ENCODE results near the gene ARMH4.
A peak's percentile ranks its signal among the peaks of the same experiment; 100 is the strongest.

The ARMH4 gene, protein sequence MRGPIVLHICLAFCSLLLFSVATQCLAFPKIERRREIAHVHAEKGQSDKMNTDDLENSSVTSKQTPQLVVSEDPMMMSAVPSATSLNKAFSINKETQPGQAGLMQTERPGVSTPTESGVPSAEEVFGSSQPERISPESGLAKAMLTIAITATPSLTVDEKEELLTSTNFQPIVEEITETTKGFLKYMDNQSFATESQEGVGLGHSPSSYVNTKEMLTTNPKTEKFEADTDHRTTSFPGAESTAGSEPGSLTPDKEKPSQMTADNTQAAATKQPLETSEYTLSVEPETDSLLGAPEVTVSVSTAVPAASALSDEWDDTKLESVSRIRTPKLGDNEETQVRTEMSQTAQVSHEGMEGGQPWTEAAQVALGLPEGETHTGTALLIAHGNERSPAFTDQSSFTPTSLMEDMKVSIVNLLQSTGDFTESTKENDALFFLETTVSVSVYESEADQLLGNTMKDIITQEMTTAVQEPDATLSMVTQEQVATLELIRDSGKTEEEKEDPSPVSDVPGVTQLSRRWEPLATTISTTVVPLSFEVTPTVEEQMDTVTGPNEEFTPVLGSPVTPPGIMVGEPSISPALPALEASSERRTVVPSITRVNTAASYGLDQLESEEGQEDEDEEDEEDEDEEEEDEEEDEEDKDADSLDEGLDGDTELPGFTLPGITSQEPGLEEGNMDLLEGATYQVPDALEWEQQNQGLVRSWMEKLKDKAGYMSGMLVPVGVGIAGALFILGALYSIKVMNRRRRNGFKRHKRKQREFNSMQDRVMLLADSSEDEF

GRCh38 chr14:58152014-58152857 is at the start of gene ARMH4:
Gene ARMH4, minus strand, starts transcription at chr14:58152213. Its CDS starts 12,855 bp downstream, at chr14:58139358.
- peak; percentile 93 for DNase-seq (ENCODE audit: low spot score)

- no peak for DNase-seq (ENCODE audit: low spot score)
These were observed 48.8 kb upstream of the ARMH4 start for GRCh38 chr14:58200846-58201245.

- DNase-seq (ENCODE audit: low spot score) = no peak
These were observed 48.4 kb upstream of the ARMH4 start for GRCh38 chr14:58200480-58200841.

DNA sequence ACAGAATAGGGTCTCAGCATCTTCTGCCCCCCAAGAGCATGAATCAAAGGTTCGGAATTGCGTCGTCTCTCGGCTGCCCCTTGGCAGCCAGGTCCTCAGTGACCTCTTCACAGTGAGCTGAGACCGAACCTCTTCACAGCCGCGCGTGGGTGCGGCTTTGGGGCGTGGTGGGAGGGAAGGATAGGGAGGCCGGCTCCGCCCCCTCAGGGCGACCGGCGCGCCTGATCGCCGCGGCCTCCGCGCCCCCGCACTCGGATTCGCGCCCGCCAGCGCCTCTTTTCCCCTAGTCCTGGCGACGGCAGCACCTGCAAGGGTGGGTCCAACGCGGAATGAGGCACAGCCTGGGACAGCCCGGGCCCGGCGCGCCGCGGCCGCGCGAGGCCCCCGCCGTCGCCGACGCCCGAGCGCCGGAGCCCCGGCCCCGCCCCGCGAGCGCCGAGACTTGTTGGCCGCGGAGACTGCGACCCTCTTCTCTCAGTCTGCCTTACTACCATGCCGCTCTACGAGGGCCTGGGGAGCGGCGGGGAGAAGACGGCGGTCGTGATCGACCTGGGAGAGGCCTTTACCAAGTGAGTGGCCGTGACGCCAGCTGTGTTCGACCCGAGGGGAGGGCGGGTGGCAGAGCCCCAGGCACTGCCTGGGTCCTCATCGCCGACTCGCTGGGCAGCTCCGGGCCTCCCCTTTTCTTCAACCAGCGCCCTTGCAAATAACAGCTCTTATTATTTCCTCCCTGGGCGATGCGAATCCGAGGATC is 47.9 kb upstream of the ARMH4 start, which contains the start of gene ACTR10:
ACTR10 (plus strand) TSS at position 424 of the 754 bp plus-strand sequence; CDS start at position 493, 69 bp downstream.
- DNase-seq (ENCODE audit: low spot score) = peak; percentile 96

DNA sequence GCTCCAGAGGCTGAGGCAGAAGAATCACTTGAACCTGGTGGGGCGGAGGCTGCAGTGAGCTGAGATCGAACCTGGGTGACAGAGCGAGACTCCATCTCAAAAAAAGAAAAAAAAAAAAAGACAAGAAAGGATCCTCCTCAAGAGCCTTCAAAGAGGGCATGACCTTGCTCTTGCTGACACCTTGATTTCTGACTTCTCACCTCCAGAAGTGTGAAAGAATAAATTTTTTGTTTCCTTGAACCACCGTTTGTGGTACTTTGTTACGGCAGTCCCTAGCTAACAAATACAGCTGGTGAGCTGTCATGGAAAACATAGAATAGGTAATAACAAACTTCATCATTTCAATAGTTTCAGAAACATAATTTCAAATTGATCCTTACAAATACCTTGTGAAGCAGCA is 46.1 kb upstream of the ARMH4 start:
- no peak for DNase-seq (ENCODE audit: low spot score)

DNA sequence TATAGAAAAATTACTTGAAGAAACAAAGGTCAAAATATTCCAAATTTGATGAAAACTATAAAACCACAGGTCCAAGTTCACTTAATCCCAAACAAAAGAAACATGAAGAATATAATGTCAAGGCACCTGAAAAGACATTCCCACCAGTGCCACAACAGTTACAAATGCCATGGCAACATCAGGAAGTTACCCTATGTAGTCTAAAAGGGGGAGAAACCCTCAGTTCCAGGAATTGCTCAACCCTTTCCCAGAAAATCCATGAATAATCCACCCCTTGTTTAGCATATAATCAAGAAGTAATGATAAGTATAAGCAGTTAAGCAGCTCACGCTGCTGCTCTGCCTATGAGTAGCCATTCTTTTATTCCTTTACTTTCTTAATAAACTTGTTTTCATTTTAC is 44.2 kb upstream of the ARMH4 start:
- no peak for DNase-seq (ENCODE audit: low spot score)

GRCh38 chr14:58193542-58193941 is 41.5 kb upstream of the ARMH4 start:
- no peak for DNase-seq (ENCODE audit: low spot score)

DNA sequence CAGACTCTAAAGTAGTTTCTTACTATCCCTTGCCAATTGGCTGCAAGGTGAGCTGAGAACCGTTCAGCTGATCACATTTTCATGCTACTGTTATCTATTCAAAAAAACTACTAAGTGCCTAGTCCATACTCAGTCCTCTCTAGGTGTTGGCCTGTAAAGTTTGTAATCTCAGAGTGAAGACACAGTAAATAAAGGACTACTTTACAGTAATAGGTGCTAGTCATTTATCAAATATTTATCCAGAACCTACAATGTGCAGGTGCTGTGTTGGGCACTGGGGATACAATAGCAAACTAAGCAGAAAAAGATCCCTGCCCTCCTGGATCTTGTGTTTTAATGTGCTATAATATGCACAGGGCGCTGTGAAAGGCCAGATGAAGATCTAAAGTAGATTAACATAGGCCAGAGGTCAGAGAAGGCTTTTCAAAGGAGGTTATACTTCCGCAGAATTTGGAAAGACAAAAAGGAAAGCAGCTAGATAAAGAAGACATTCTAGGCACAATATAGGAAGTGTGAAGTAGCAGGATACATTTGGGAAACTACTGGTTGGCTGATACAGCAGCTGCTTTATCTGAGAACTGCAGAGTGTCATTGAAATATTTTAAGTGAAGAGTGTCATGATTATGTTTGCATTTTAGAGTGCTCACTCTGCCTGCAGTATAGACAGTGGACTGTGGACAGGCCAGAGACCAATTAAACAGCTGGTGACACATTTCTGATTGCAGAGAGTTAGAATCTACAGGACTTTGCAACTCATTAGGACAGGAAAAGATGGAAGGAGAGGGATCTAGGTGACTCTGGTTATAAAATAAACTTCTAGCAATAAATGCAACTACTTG is 40.0 kb upstream of the ARMH4 start:
- no peak for DNase-seq (ENCODE audit: low spot score)

- no peak for DNase-seq (ENCODE audit: low spot score)
These were observed 37.2 kb upstream of the ARMH4 start for GRCh38 chr14:58189176-58189575.

DNA sequence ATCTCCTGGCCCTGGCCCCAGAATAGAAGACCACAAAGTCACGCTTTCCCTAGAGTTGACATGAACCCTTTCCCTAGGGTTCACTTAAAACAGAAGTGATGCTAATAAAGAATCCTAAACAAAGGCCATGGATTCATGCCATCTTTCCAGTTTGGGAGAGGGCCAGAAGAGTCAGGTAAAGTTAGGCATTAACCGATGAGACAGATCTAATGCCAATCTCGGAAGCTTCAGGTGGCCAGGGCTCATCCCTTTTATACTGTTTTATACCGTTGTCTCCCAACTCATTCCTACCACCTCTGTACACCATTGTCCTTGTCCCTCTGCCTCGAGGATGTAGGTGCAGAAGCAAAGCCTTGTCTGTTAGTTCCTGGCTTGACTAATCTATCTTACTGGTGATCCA is 25.1 kb upstream of the ARMH4 start:
- no peak for DNase-seq (ENCODE audit: low spot score)

DNA sequence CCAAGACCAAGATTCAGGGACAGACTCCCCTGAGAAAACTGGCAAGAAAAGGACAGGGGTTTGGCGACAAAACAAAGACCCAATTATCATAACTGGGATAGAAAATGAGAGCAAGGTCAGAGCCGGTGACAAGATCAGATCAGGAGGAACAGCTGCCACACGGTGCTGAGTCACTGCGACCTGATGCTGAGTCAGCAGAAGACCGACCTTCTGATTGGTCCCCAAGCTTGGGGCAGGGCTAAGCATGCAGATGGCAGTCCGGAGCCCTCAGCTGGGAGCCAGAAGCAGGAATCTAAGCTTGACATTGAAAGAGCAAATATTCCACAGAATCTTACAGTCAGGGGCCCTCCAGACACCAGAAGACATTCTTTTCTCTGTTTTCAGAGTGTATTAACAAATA is 19.1 kb upstream of the ARMH4 start:
- peak; percentile 92 for DNase-seq (ENCODE audit: low spot score)

- no peak for DNase-seq (ENCODE audit: low spot score)
These were observed 15.9 kb upstream of the ARMH4 start for GRCh38 chr14:58167891-58168290.

GRCh38 chr14:58167057-58167456 is 15.0 kb upstream of the ARMH4 start:
- peak; percentile 5 for DNase-seq (ENCODE audit: low spot score)

GRCh38 chr14:58166005-58166983 is 14.3 kb upstream of the ARMH4 start:
- DNase-seq (ENCODE audit: low spot score) = peak; percentile 82

- DNase-seq (ENCODE audit: low spot score) = no peak
These were observed 8.5 kb upstream of the ARMH4 start for GRCh38 chr14:58160561-58160960.

DNA sequence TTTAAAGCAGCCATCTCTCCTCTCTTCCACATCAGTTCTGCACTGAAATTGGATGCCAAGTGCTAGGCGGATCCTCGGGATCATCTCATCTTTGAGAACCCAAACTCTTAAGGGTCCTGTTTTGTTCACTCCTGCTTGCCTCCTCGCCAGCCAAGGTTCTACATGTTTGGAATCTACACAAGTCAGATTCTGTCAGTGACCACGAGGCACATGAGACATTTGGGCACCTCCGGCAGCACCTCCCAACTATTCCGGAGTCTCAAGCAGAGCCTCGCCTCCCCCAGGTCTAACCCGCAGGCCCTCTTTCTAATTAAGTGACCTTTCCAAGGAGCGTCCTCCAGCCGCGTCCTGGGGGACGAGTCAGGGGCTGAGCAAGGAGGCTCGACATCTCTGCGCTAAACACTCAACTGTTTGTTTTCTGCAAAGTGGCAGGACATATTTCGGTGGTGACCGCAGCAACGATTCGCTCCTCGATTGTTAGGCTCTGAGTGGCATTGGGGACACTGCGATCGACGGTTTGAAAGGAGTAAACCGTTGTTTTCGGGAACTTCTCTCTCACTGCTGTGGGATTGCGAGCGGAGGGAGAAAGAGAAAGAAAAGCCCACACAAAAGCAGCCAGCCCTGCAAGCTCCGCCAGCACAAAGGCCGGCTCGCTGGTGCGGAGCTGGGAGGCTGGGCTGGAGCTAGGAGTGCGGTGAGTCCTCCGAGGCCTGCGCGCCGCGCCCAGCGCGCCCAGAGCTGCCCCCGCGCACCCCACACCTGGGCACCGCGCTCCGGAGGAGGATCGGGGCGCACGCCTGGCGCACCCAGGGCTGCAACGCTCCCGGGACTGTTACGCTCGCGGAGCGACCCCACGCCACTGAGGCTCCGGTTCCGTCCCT is 640 bp downstream of the ARMH4 start:
- DNase-seq (ENCODE audit: low spot score) = peak; percentile 50

GRCh38 chr14:58150243-58150805 is 1.7 kb downstream of the ARMH4 start:
- DNase-seq (ENCODE audit: low spot score) = no peak

GRCh38 chr14:58149196-58149595 is 2.8 kb downstream of the ARMH4 start:
- no peak for DNase-seq (ENCODE audit: low spot score)

Data from GM03348 (cell line).